ENCODE data around the gene CCNE1. TPM values are rescaled to one million over a fixed set of nuclear protein-coding genes. Genes with fewer than 3 reads are reported as not detected.

CCNE1 gene
- polyA plus RNA-seq, 1 donor: 22.8 TPM

DNA sequence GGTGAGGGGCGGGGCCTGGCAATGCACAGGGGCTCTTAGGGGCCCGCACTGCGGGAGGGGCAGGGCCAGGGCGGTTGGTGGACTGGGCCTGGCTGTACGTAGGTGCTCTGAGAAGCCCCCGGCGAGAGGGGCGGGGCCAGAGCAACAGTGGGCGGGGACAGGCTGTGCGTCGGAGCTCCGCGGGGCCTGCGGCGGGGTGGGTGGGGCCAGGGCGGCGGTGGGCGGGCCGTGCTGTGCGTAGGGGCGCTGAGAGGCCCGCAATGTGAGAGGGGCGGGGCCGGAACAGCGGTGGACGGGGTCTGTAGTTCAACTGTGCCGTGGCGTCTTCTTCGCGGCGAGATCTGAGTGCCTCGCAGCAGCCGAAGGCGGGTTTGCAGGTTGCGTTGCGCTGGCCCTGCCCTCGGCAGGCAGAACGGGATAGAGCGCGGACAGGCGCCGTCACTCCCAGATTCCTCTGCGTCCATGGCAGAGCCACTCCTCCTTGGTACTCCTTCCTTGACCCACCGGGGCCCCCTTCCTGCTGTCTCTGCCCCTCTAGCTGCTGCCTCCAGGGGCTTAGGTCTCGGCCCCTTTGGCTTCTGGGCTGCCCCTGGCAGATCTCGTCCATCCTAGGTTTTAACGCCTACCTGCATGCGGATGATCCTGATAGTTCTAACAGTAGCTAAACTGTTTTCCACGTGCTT lies 33.2 kb downstream of the CCNE1 start:
- DNase-seq (ENCODE audit: low read depth): peak; percentile 57

- DNase-seq (ENCODE audit: low read depth): no peak
Observed at GRCh38 chr19:29845574-29846176, 33.9 kb downstream of the CCNE1 start.

DNA sequence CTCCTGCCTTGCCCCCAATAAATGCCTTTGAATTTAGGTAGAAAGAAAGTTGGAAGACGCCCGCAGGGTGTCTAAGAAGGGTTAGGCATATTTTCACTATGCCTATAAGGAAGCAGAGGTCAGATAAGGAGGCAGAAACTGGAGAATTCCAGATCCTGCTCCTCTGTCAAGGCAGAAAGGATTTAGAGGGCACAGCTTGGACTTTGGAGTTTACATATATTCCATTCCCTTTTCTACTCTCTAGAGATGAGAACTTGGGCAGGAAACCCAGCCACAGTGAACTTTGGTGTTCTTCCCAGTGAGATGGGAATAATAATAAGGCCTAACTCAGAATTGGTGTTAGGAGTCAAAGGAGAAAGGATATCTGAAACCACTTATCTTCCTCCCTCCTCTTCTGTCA lies 37.4 kb downstream of the CCNE1 start:
- DNase-seq (ENCODE audit: low read depth): no peak

- DNase-seq (ENCODE audit: low read depth): no peak
Observed at GRCh38 chr19:29850482-29850881, 38.7 kb downstream of the CCNE1 start.

GRCh38 chr19:29851769-29852521 lies 40.2 kb downstream of the CCNE1 start:
- DNase-seq (ENCODE audit: low read depth): no peak

DNA sequence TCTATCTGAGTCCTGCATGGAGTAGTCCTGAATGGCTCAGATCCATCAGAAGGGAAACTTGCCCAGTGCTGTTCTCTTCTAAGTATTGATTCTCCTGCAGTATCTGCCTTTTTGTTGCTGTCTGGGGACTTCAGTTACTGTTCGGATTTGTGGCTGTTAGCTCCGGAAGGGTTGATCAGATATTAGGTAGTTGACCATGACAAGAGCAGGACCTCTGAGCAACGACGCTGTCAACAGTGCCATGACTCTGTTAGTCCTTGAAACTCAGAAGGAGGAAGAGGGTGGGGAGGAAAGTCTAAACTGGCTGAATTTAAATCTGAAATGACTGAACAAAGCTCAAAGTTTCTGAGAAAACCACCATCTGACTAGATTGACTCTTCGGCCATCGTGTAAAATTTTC lies 42.2 kb downstream of the CCNE1 start:
- DNase-seq (ENCODE audit: low read depth): no peak

- no peak for DNase-seq (ENCODE audit: low read depth)
Observed at GRCh38 chr19:29855087-29855486, 43.3 kb downstream of the CCNE1 start.

DNA sequence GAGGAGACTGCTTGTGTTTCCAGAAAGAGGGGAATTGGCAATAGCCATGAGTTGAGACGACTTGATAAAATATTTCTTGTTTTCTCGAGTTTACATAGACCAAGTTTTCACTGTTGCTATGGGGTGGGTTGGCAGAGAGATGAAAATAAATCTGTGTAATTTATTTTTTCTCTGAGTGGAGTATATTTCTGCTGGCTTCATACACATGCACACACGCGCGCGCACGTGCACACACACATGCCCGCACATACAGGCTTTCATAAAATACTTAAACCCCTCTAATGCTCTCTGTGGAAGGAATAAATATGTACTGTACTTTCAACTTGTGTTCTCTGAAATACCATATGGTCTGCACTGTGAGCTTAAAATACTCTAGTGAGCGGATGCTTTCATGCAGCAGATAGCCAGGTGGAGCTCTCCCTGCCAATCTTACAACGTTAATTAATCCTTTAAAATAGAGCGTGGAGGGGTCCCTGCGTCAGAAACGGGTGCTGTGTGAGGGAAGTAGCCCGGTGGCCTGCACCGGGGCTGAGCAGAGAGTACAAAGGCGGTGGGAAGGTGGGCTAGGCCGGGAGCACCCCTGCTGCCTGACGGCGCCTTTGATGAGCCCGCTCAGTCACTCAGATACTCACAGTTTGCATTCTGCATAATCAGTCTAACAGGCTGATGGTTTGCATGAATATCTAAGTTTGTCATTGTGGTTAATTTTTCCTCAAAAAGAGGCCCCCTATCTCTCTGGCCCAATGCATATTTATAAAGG lies 44.1 kb downstream of the CCNE1 start:
- DNase-seq (ENCODE audit: low read depth): no peak

GRCh38 chr19:29858000-29858596 lies 46.3 kb downstream of the CCNE1 start:
- DNase-seq (ENCODE audit: low read depth): no peak

DNA sequence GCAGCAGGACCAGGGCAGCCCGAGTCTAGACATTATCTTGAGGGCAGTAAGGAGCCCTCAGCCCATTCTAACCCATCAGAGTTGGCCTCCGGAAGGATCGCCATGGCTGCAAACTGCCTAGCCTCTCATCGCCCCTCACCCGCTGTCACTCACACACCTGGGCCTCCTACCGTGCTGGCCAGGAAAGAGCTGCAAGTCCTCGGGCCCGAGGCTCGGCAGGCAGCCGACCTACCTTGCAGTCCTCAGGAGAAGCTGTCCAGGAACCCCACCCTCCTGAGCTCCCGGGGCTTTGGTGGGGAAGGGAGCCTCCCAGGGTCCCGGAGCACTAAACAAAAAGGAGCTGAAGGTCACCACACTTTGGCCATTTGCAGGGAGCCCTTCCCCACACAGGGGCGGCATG lies 46.8 kb downstream of the CCNE1 start:
- DNase-seq (ENCODE audit: low read depth): no peak

DNA sequence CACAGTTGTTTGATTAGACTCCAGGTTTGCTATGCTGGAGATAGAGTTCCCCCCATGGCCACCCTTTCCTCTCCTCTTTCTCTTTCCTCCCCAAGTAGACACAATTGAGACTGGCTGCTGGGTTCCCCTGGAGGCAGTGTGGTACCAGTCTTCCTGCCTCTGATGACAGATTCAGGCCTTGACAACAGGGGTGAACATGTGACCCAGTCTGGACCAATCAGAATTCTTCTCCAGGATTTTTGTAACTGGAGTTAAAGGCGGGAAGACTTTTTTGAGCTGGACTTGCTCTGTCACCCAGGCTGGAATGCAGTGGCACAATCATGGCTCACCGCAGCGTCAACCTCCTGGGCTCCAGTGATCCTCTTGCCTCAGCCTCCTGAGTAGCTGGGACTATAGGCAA lies 48.7 kb downstream of the CCNE1 start:
- no peak for DNase-seq (ENCODE audit: low read depth)

DNA sequence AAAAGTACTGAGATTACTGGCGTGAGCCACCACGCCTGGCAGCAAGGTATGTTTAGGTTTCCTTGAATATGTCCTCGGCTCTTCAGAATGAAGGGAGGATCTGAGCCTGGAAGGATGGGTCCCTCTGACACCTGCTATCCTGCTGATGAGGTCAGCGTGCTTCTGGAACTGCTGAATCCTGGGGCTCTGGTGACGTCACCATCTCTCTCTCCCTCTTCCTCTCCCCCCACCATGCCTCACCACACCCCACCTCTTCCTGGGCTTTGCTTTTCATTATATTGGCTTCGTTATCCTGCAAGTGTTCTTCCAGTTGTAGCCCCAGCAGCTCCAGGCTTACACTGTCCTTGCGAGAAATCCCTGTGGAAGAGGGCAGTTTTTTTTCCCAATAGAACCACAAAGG lies 49.8 kb downstream of the CCNE1 start:
- DNase-seq (ENCODE audit: low read depth): no peak

DNA sequence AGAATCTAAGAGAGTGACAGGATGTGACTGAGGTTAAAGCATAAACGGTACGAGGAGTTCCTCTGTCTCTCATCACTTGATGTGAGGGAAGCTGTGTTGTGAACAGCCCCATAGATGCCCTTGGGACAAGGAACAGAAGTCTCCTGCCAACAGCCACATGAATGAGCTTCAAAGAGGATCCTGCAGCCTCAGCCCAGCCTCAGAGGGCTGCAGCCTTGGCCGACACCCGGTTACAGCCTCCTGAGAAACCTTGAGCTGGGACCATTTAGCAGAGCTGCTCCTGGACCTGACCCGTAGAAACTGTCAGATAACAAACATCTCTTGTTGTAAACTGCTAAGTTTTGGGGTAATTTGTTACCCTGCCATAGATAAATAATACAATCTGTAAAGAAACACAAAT lies 54.2 kb downstream of the CCNE1 start:
- no peak for DNase-seq (ENCODE audit: low read depth)

- DNase-seq (ENCODE audit: low read depth): no peak
Observed at GRCh38 chr19:29867984-29868383, 56.2 kb downstream of the CCNE1 start.

DNA sequence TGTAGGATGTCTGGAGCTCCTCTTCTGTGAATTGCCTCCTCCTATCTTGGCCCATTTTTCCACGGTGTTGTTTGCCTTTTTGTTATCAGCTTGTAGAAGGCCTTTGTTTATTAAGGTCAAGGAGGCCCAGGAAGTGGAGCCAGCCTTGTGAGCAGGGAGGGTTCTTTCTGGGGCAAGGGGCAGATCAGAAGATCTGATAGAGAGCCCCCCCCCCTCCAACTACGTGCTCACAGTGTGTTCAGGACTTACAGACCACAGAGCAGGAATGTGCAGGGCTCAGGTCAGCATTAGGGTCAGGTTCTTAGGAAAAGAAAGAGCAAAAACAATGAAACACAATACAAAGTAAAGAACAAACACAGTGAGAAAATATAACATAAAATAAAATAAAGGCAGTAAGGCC lies 59.4 kb downstream of the CCNE1 start:
- no peak for DNase-seq (ENCODE audit: low read depth)

DNA sequence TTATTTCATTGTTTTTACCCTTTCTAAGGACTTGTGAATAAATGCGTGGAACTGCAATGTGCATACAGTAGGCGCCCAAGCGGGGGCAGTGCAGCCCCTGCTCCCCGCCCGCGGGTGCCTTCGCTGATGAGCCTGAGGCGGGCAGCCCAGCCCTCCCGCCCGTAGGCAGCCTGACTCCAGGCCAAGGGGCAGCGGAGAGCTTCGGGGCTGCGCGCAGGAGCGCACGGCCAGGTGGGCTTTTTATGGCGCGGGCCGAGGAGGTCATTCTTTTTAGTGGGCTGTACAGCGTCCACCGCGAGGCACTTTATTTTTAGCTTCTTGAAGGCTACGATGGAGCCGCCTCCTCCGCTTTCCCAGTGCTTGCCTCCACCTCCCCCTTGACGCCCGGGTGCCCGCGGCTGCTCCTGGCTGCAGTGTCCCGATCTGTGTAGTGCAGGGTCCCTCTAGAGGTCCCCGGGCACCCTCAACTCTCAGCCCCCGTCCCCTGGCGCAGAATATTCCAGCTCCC lies 60.5 kb downstream of the CCNE1 start:
- DNase-seq (ENCODE audit: low read depth): no peak

DNA sequence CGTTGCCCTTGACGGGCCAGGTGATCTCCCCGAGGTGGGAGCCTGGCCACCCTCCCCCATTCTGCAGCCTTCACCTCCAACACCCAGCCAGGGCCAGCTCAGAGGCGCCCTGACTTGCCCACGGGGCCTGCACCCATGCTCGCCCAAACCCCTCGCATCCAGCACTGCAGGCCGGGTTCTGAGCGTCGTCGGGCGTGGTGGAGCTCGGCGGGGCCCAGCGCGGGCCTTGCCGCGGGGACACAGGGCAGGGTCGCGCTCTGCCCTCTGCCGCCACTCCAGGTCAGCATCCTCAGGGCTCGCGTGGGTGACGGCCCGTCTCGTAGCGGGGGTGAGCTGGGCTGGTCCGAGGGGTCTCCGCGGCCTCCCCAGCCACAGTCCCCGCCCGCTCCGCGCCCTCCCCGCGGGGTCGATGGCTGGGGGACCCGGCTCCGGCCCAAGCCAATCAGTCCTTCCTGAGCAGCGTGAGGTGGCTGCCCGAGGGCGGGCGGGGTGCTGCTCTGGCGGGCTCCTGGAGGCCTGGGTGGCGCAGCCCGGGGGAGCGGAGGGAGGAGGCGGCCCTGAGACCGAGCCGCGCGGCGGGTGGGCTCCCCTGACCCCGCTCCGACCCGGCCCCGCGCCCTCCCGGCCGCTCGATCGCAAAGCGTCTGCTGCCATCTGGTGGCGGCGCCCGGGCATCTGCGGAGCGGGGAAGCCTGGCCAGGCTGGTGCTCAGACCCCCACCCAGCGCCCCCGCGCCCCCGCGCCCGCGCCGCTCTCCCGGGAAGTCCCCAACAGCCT lies 61.4 kb downstream of the CCNE1 start:
- no peak for DNase-seq (ENCODE audit: low read depth)
